HepG2 (cell line): ENCODE data around the gene JPH4.

ENCODE experiments used
- CTCF ChIP-seq: sonication (generic); formaldehyde crosslinking; IDR thresholded peaks from 2 replicates; pipeline ENCODE4 v1.5.0; 2020; ENCODE audit warnings: mild to moderate bottlenecking, missing genetic modification reagents, moderate library complexity
- MLX ChIP-seq: IDR thresholded peaks from 2 replicates; pipeline ENCODE4 v1.6.1; 2016
- ZNF367 ChIP-seq: sonication (generic); formaldehyde crosslinking; IDR thresholded peaks from 2 replicates; pipeline ENCODE4 v1.4.0; 2020; ENCODE audit warnings: missing genetic modification reagents, borderline replicate concordance

GRCh38 chr14:23518709-23519108, 59.9 kb downstream of the JPH4 start:
- TF ChIP-seq MLX, result no peak
- no peak for TF ChIP-seq CTCF
- no peak for TF ChIP-seq ZNF367 (CRISPR knock-in tag)
